Embryonic facial prominence (tissue), 1 donor: ENCODE results near the gene PRADC1.
"Not testable (repeated sequence)": the region's sequence is repeated elsewhere in the genome, so short reads cannot be mapped to it uniquely, and the experiment has no call there.

Experiments used
- DNase-seq: peaks from one replicate; pipeline ENCODE4 v3.0.0-alpha.2; 2016; ENCODE audit errors: extremely low spot score

Gene PRADC1

GRCh38 chr2:73202156-73203054 is 30.6 kb downstream of the PRADC1 start, which contains the start of gene NOTO:
TSS of gene NOTO (plus strand) at chr2:73202574. CDS start at chr2:73202667, 93 bp downstream.
- DNase-seq = no peak

DNA sequence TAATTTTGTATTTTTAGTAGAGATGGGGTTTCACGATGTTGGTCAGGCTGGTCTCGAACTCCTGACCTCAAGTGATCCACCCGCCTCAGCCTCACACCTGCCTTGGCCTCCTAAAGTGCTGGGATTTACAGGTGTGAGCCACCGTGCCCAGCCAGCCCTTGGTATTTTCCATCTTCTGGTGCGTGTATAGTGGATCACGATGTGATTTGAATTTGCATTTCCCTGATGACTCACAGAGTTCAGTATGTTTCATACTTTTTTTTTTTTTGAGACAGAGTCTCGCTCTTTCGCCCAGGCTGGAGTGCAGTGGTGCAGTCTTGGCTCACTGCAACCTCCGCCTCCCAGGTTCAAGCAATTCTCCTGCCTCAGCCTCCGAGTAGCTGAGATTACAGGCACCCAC is 32.8 kb downstream of the PRADC1 start:
- not testable (repeated sequence) for DNase-seq

DNA sequence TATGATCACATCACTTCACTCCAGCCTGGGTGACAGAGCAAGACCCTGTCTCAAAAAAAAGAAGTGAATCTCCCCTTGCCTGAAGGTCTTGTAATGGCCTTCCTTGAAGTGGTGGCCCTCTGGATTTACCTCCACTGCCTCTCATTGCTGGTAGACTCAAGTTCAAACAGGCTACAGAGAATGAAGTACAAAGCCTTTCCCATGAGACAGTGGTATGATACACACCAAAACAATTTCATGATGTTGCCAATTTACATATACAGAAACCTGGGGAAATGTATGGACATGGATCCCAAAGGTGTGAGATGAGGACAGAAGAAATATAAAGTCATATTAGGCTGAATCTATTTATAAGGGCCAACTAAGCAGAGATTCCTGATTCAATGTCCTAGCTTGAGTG is 35.5 kb downstream of the PRADC1 start:
- DNase-seq = no peak

- no peak for DNase-seq
These were observed 45.5 kb downstream of the PRADC1 start for GRCh38 chr2:73187549-73187948.

- no peak for DNase-seq
These were observed 47.1 kb downstream of the PRADC1 start for GRCh38 chr2:73185965-73186364.
